Gastroesophageal sphincter (tissue), 3 donors: ENCODE results near the gene CENPM.

Source experiments
- POLR2A ChIP-seq, 2 donors: fragments of 450-650 bp; IDR thresholded peaks; one replicate each; pipeline ENCODE4 v1.6.1; 2017; ENCODE audit warnings: antibody characterized with exemption in 2 of 2, mild to moderate bottlenecking in 2 of 2, moderate library complexity in 1 of 2
- POLR2AphosphoS5 ChIP-seq: sonication (generic); formaldehyde crosslinking; IDR thresholded peaks from one replicate; pipeline ENCODE4 v1.6.1; 2017; ENCODE audit warnings: antibody characterized with exemption
- TF ChIP-seq, protein P1 (sequence below), 4 experiments: fragments of 200-600 bp in 2 of 4; fragments of 450-650 bp in 2 of 4; sonication (generic) in 1 of 4; IDR thresholded peaks; one replicate each; pipeline ENCODE4 v1.5.1; 2017 to 2019; ENCODE audit warnings: antibody characterized with exemption in 4 of 4, mild to moderate bottlenecking in 2 of 4, moderate library complexity in 2 of 4

- TF ChIP-seq, protein P1, sequence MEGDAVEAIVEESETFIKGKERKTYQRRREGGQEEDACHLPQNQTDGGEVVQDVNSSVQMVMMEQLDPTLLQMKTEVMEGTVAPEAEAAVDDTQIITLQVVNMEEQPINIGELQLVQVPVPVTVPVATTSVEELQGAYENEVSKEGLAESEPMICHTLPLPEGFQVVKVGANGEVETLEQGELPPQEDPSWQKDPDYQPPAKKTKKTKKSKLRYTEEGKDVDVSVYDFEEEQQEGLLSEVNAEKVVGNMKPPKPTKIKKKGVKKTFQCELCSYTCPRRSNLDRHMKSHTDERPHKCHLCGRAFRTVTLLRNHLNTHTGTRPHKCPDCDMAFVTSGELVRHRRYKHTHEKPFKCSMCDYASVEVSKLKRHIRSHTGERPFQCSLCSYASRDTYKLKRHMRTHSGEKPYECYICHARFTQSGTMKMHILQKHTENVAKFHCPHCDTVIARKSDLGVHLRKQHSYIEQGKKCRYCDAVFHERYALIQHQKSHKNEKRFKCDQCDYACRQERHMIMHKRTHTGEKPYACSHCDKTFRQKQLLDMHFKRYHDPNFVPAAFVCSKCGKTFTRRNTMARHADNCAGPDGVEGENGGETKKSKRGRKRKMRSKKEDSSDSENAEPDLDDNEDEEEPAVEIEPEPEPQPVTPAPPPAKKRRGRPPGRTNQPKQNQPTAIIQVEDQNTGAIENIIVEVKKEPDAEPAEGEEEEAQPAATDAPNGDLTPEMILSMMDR (IDR thresholded peaks at IDR 0.05), result no peak
- TF ChIP-seq POLR2A (IDR thresholded peaks at IDR 0.05) (no peak), POLR2AphosphoS5 (no peak)
Observed at GRCh38 chr22:41971431-41971830, 24.5 kb upstream of the CENPM start.
